Measurements from ENCODE around the gene PNPO. TPM values are rescaled to one million over a fixed set of nuclear protein-coding genes. Genes with fewer than 3 reads are reported as not detected.

PNPO gene
- polyA plus RNA-seq, 1 donor from 2014 or later, result 1.7 TPM

DNA sequence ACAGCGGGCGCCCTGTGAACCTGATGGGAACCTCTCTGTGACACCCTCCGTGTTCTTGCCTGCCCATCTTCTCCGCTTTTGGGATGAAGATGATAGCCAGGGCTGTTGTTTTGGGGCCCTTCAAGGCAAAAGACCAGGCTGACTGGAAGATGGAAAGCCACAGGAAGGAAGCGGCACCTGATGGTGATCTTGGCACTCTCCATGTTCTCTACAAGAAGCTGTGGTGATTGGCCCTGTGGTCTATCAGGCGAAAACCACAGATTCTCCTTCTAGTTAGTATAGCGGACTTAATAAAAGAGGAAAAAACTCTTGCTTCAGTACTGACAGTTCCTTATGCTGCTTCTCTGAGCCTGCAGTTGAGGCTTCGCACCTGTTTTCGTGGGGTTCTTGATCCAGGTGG, 40.1 kb downstream of the PNPO start:
- Histone ChIP-seq H3F3A (ENCODE audit: insufficient read depth, low read length, poor library complexity, severe bottlenecking) (no peaks in the 10 kb centered on the region), H3K9ac (ENCODE audit: low read length) (no peak overlapping the region), H4K20me1 (ENCODE audit: insufficient read depth) (no peaks in the 10 kb centered on the region), H3K9me3 (ENCODE audit: low read length) (no peaks in the 10 kb centered on the region), H3K4me3 (ENCODE audit: low read length) (no peak overlapping the region), H3K27me3 (ENCODE audit: insufficient read depth, low read depth, low read length) (no peaks in the 10 kb centered on the region), H2AFZ (ENCODE audit: low read depth, low read length) (no peak overlapping the region), H3K9me2 (ENCODE audit: insufficient read depth, low read length) (no peaks in the 10 kb centered on the region), H3K79me2 (replicated peaks; ENCODE audit: insufficient read depth, low read length) (no peaks in the 10 kb centered on the region), H3K4me2 (ENCODE audit: low read length) (no peak overlapping the region), H3K36me3 (ENCODE audit: insufficient read depth, low read length) (peaks cover 4% of the 10 kb centered on the region), H3K27ac (ENCODE audit: low read length) (peak overlapping the region; percentile 45)
- TF ChIP-seq MXI1 (conservative IDR thresholded peaks at IDR 0.05; ENCODE audit: poor library complexity, severe bottlenecking), result no peak
- TF ChIP-seq, protein P1, sequence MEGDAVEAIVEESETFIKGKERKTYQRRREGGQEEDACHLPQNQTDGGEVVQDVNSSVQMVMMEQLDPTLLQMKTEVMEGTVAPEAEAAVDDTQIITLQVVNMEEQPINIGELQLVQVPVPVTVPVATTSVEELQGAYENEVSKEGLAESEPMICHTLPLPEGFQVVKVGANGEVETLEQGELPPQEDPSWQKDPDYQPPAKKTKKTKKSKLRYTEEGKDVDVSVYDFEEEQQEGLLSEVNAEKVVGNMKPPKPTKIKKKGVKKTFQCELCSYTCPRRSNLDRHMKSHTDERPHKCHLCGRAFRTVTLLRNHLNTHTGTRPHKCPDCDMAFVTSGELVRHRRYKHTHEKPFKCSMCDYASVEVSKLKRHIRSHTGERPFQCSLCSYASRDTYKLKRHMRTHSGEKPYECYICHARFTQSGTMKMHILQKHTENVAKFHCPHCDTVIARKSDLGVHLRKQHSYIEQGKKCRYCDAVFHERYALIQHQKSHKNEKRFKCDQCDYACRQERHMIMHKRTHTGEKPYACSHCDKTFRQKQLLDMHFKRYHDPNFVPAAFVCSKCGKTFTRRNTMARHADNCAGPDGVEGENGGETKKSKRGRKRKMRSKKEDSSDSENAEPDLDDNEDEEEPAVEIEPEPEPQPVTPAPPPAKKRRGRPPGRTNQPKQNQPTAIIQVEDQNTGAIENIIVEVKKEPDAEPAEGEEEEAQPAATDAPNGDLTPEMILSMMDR (IDR thresholded peaks at IDR 0.05; ENCODE audit: poor library complexity, severe bottlenecking), result no peak
- TF ChIP-seq SMC3 (conservative IDR thresholded peaks at IDR 0.05; ENCODE audit: poor library complexity), result no peak
- TF ChIP-seq TAF1 (IDR thresholded peaks at IDR 0.05; ENCODE audit: low read depth), result no peak
- no peak for TF ChIP-seq EP300 (conservative IDR thresholded peaks at IDR 0.05; ENCODE audit: poor library complexity, severe bottlenecking)
- no peak for TF ChIP-seq RAD21 (conservative IDR thresholded peaks at IDR 0.05)
- TF ChIP-seq EZH2 (IDR thresholded peaks at IDR 0.05; ENCODE audit: borderline replicate concordance, insufficient read depth, low read length, poor library complexity, severe bottlenecking), result no peak
- TF ChIP-seq, protein P2, sequence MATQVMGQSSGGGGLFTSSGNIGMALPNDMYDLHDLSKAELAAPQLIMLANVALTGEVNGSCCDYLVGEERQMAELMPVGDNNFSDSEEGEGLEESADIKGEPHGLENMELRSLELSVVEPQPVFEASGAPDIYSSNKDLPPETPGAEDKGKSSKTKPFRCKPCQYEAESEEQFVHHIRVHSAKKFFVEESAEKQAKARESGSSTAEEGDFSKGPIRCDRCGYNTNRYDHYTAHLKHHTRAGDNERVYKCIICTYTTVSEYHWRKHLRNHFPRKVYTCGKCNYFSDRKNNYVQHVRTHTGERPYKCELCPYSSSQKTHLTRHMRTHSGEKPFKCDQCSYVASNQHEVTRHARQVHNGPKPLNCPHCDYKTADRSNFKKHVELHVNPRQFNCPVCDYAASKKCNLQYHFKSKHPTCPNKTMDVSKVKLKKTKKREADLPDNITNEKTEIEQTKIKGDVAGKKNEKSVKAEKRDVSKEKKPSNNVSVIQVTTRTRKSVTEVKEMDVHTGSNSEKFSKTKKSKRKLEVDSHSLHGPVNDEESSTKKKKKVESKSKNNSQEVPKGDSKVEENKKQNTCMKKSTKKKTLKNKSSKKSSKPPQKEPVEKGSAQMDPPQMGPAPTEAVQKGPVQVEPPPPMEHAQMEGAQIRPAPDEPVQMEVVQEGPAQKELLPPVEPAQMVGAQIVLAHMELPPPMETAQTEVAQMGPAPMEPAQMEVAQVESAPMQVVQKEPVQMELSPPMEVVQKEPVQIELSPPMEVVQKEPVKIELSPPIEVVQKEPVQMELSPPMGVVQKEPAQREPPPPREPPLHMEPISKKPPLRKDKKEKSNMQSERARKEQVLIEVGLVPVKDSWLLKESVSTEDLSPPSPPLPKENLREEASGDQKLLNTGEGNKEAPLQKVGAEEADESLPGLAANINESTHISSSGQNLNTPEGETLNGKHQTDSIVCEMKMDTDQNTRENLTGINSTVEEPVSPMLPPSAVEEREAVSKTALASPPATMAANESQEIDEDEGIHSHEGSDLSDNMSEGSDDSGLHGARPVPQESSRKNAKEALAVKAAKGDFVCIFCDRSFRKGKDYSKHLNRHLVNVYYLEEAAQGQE (IDR thresholded peaks at IDR 0.05; ENCODE audit: borderline replicate concordance), result no peak
- TF ChIP-seq POLR2AphosphoS5 (IDR thresholded peaks at IDR 0.05), result no peak

DNA sequence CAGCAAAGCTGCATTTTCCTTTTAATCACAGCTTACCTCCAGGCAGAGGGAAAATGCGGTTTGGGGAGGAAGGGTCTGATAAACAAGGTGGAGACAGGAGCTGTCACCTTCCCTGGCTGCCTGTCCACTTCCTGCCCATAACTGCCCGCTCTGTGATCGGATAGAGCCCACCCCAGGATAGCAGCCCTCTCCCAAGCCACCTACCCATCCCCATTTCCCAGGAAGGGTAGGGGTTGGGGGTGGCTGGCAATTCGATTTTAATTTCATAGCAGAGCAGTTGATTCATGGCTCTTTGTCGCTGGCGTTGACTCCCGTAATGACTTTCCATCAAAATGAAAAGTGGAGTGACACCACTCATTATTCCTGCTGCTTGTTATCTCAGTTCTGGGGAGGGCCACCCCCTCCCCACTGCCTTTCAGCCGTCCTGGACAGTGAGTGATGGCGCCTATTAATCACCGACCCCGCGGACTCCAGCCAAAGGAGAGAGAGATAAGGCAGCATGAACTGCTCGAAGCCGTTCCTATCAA, 40.8 kb downstream of the PNPO start:
- Histone ChIP-seq H3K9ac (ENCODE audit: low read length) (peak overlapping the region; percentile 21), H3F3A (ENCODE audit: insufficient read depth, low read length, poor library complexity, severe bottlenecking) (no peaks in the 10 kb centered on the region), H3K4me2 (ENCODE audit: low read length) (no peak overlapping the region), H2AFZ (ENCODE audit: low read depth, low read length) (no peak overlapping the region), H3K9me2 (ENCODE audit: insufficient read depth, low read length) (no peaks in the 10 kb centered on the region), H3K9me3 (ENCODE audit: low read length) (no peaks in the 10 kb centered on the region), H3K27ac (ENCODE audit: low read length) (peak overlapping the region; percentile 45), H3K4me3 (ENCODE audit: low read length) (peak overlapping the region; percentile 35), H3K27me3 (ENCODE audit: insufficient read depth, low read depth, low read length) (no peaks in the 10 kb centered on the region), H3K36me3 (ENCODE audit: insufficient read depth, low read length) (peaks cover 4% of the 10 kb centered on the region), H3K79me2 (replicated peaks; ENCODE audit: insufficient read depth, low read length) (no peaks in the 10 kb centered on the region), H4K20me1 (ENCODE audit: insufficient read depth) (no peaks in the 10 kb centered on the region)
- TF ChIP-seq EP300 (conservative IDR thresholded peaks at IDR 0.05; ENCODE audit: poor library complexity, severe bottlenecking), result peak; percentile 23
- TF ChIP-seq POLR2AphosphoS5 (IDR thresholded peaks at IDR 0.05), result peak; percentile 37
- TF ChIP-seq TAF1 (IDR thresholded peaks at IDR 0.05; ENCODE audit: low read depth), result no peak

Data from neural cell (in vitro differentiated cells).